Activated CD8-positive, alpha-beta memory T cell treated with anti-CD3 and anti-CD28 coated beads, Interleukin-2, amount 50 U/mL, for 4 hours (primary cell): ENCODE results near the gene KNDC1.

ENCODE experiments used
- DNase-seq: peaks from one replicate; pipeline ENCODE4 v3.0.0-alpha.2; 2020

The KNDC1 gene

GRCh38 chr10:133178357-133179127, 18.5 kb downstream of the KNDC1 start:
- no peak for DNase-seq

- DNase-seq: no peak
Observed at GRCh38 chr10:133179128-133179520, 19.1 kb downstream of the KNDC1 start.

GRCh38 chr10:133179651-133180050, 19.6 kb downstream of the KNDC1 start:
- no peak for DNase-seq

GRCh38 chr10:133180192-133180964, 20.4 kb downstream of the KNDC1 start:
- no peak for DNase-seq

DNA sequence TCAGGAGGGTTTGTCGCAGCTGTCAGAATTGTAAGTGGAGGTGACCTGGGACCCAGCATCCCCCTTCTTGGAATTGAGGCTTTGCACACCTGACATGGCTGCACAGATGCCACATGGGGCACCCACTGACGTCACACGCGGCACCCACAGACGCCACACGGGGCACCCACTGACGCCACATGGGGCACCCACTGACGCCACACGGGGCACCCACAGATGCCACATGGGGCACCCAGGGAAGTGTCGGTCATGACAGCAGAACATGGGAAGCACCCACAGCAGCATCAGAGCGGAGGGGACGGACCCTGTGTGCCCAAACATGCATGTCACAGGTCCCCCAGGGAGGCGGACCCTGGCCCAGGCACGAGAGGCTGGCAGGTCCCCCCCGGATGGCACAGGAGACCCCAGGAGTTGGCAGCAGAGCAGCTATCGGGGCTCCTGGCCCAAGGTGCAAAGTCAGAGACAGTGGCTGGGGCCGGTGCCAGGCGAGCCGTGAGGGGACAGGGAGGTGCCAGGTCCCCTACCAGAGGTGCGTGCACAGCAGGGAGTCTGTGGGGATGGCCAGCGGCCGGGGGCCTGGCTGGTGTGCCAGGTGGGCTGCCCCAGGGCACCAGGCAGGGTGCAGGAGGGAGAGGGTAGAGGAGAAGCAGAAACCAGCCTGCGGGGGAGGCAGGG, 21.1 kb downstream of the KNDC1 start:
- DNase-seq: no peak

GRCh38 chr10:133182190-133182589, 22.2 kb downstream of the KNDC1 start:
- no peak for DNase-seq

DNA sequence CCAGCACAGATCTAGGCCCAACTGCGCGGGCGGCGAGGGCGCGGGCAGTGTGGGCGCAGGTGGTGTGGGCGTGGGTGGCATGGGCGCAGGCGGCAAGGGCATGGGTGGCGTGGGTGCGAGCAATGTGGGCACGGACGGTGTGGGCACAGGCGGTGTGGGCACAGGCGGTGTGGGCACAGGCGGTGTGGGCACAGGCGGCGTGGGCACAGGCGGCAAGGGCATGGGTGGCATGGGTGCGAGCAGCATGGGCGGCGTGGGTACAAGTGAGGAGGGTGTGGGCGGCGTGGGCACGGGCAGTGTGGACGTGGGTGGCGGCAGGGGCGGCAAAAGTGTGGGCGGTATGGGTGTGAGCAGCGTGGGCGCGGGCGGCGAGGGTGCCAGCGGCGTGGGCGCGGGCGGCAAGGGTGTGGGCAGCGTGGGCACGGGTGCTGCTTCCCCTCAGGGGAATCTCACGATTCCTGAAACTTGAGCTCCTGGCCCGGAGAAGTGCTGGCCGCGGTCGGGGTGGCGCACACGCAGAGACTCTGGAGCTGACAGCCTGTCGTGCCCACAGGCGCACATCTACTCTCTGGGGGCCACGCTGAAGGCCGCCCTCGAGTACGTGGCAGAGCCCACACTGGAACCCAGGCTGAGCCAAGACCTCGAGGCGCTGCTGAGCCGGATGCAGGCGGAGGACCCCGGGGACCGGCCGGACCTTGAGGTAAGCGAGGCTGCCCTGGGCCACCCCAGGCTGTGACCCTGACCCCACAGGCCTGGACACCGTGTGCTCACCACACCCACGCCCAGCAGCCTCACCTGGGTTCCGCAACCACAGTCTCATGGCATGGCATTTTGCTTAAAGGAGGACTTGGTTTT, 23.0 kb downstream of the KNDC1 start:
- no peak for DNase-seq

DNA sequence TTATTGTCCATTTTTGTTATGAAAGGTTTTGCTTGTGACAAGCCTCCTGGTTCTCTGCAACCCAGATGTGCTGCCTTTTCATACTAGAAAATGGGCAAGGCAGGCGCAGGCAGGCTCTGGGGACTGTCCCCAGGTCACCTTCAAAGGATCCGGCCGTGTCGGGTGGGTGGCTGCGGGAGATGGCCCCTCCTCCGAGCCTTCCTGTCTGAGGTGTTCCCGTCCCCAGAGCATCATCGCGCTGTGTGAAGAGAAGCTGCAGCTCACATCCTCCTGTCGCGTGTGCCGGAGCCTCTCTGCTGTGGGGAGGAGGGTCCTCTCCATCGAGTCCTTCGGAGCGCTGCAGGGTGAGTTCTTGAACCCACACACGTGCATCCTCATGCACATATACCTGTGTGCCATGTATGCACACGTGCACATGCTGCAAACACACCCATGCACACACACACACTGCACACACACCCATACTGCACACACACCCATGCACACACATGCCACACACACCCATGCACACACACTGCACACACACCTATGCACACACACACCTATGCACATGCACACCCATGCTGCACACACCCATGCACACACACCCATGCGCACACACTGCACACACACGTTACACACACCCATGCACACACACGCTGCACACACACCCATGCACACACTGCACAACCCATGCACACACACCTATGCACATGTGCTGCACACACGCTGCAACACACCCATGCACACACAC, 23.8 kb downstream of the KNDC1 start:
- no peak for DNase-seq

- no peak for DNase-seq
Observed at GRCh38 chr10:133184591-133185244, 24.7 kb downstream of the KNDC1 start.

GRCh38 chr10:133185421-133185820, 25.4 kb downstream of the KNDC1 start:
- DNase-seq: no peak

- DNase-seq: no peak
Observed at GRCh38 chr10:133185916-133186315, 25.9 kb downstream of the KNDC1 start.

GRCh38 chr10:133186416-133187090, 26.5 kb downstream of the KNDC1 start:
- DNase-seq: no peak

- DNase-seq: no peak
Observed at GRCh38 chr10:133187091-133187905, 27.3 kb downstream of the KNDC1 start.

GRCh38 chr10:133187906-133188681, 28.1 kb downstream of the KNDC1 start:
- DNase-seq: no peak

DNA sequence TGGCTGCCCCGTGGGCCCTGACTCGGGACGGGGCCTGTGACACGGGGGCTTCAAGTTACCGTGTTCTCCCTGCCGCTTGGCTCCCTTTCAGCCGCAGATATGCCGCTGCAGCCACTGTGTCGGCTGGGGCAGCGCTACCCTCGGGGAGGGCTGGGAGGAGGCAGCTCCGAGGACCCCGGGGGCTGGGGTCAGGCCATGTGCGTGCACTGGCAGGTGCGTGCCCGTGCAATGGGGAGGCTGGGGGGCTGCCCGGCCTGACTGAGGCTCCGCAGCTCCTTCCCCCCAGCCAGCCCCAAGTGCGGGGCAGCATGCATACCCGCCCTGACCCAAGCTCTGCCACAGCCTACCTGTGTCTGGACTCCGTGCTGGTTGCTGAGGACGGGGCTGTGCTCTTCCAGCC, 29.2 kb downstream of the KNDC1 start:
- no peak for DNase-seq

GRCh38 chr10:133189726-133190125, 29.7 kb downstream of the KNDC1 start:
- no peak for DNase-seq

GRCh38 chr10:133190225-133190624, 30.2 kb downstream of the KNDC1 start:
- no peak for DNase-seq

- no peak for DNase-seq
Observed at GRCh38 chr10:133191651-133192050, 31.6 kb downstream of the KNDC1 start.

DNA sequence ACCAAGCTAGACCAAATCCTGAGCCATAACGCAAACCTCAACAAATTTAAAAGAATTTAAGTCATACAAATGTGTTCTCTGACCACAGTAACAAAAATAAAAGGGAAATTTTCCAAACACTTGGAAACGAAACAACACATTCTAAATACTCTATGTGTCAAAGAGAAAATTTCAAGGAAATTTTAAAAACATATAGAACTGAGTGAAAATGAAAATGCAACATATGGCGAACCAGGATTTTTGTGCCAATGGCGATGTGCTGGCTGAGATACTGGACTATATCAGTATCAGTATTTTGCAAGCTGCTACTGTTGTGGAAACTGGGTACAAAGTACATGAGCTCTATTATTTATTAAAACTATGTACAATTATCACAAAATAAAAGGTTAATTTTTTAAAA, 34.1 kb downstream of the KNDC1 start:
- DNase-seq: no peak
